Fibroblast of skin of abdomen (primary cell): ENCODE data around the gene YARS1.
A peak's percentile ranks its signal among the peaks of the same experiment; 100 is the strongest.

Experiments
- DNase-seq: peaks from one replicate; pipeline ENCODE4 v3.0.0-alpha.2; 2013

The YARS1 gene

GRCh38 chr1:32761936-32762335 is 55.2 kb downstream of the YARS1 start:
- DNase-seq: no peak

- DNase-seq: peak; percentile 64
These were observed 55.8 kb downstream of the YARS1 start for GRCh38 chr1:32761253-32761877.

GRCh38 chr1:32759997-32760623 is 57.0 kb downstream of the YARS1 start:
- peak; percentile 59 for DNase-seq

GRCh38 chr1:32759521-32759981 is 57.6 kb downstream of the YARS1 start:
- no peak for DNase-seq

GRCh38 chr1:32758795-32759430 is 58.2 kb downstream of the YARS1 start:
- no peak for DNase-seq

GRCh38 chr1:32758177-32758794 is 58.9 kb downstream of the YARS1 start:
- DNase-seq: no peak

GRCh38 chr1:32757213-32757895 is 59.8 kb downstream of the YARS1 start:
- no peak for DNase-seq

GRCh38 chr1:32755810-32756159 is 61.4 kb downstream of the YARS1 start:
- no peak for DNase-seq

- DNase-seq: no peak
These were observed 61.9 kb downstream of the YARS1 start for GRCh38 chr1:32755098-32755809.

- DNase-seq: peak; percentile 44
These were observed 62.7 kb downstream of the YARS1 start for GRCh38 chr1:32754317-32755097.

- peak; percentile 55 for DNase-seq
These were observed 63.4 kb downstream of the YARS1 start for GRCh38 chr1:32753532-32754316.

GRCh38 chr1:32749771-32750170 is 67.4 kb downstream of the YARS1 start:
- no peak for DNase-seq

GRCh38 chr1:32749332-32749731 is 67.8 kb downstream of the YARS1 start:
- DNase-seq: no peak

GRCh38 chr1:32748926-32749325 is 68.2 kb downstream of the YARS1 start:
- no peak for DNase-seq

- DNase-seq: no peak
These were observed 68.8 kb downstream of the YARS1 start for GRCh38 chr1:32748348-32748747.

GRCh38 chr1:32746130-32746529 is 71.0 kb downstream of the YARS1 start:
- no peak for DNase-seq

GRCh38 chr1:32744071-32744425 is 73.1 kb downstream of the YARS1 start:
- no peak for DNase-seq

- DNase-seq: no peak
These were observed 73.6 kb downstream of the YARS1 start for GRCh38 chr1:32743380-32744070.

GRCh38 chr1:32742956-32743355 is 74.2 kb downstream of the YARS1 start:
- no peak for DNase-seq
